H9 (cell line): ENCODE data around the gene TSPAN32. TPM values are rescaled to one million over a fixed set of nuclear protein-coding genes. Genes with fewer than 3 reads are reported as not detected.

Experiments used
- DNase-seq: peaks from one replicate; pipeline ENCODE4 v3.0.0-alpha.2; 2017
- H2AFZ ChIP-seq: one replicate; pipeline ENCODE4 v1.6.1; 2013; ENCODE audit warnings: mild to moderate bottlenecking, low read length, control low read depth, moderate library complexity
- H2AK5ac ChIP-seq: 2 replicates; pipeline ENCODE4 v1.6.1; 2013; ENCODE audit warnings: low read length, control low read depth, mixed read lengths; ENCODE audit not compliant: insufficient read length
- H2BK120ac ChIP-seq: one replicate; pipeline ENCODE4 v1.6.1; 2013; ENCODE audit warnings: low read depth, mild to moderate bottlenecking, low read length, control low read depth, inconsistent platforms; ENCODE audit not compliant: poor library complexity, severe bottlenecking
- H2BK12ac ChIP-seq: 2 replicates; pipeline ENCODE4 v1.6.1; 2013; ENCODE audit warnings: low read length, control low read depth, mixed read lengths, low read depth; ENCODE audit not compliant: insufficient read length
- H2BK15ac ChIP-seq: 2 replicates; pipeline ENCODE4 v1.6.1; 2013; ENCODE audit warnings: low read depth, low read length, control low read depth
- H2BK20ac ChIP-seq: one replicate; pipeline ENCODE4 v1.6.1; 2013; ENCODE audit warnings: low read depth, mild to moderate bottlenecking, low read length, control low read depth, inconsistent platforms; ENCODE audit not compliant: poor library complexity, severe bottlenecking
- H2BK5ac ChIP-seq: 2 replicates; pipeline ENCODE4 v1.6.1; 2013; ENCODE audit warnings: low read length, control low read depth, mixed read lengths; ENCODE audit not compliant: insufficient read length
- H3K14ac ChIP-seq: 2 replicates; pipeline ENCODE4 v1.6.1; 2013; ENCODE audit warnings: low read length, control low read depth; ENCODE audit not compliant: insufficient read depth
- H3K18ac ChIP-seq: 2 replicates; pipeline ENCODE4 v1.6.1; 2013; ENCODE audit warnings: low read depth, mild to moderate bottlenecking, mixed read lengths, low read length, control low read depth; ENCODE audit not compliant: insufficient read length
- H3K23ac ChIP-seq: 2 replicates; pipeline ENCODE4 v1.6.1; 2013; ENCODE audit warnings: low read length, control low read depth, mixed read lengths, low read depth; ENCODE audit not compliant: insufficient read length
- H3K23me2 ChIP-seq: 2 replicates; pipeline ENCODE4 v1.6.1; 2013; ENCODE audit warnings: low read depth, mild to moderate bottlenecking, mixed read lengths, low read length, control low read depth; ENCODE audit not compliant: insufficient read length, poor library complexity, severe bottlenecking
- H3K27ac ChIP-seq: 2 replicates; pipeline ENCODE4 v1.5.1; 2013; ENCODE audit warnings: low read length, control low read depth, mixed read lengths, low read depth; ENCODE audit not compliant: insufficient read length
- H3K27me3 ChIP-seq: 2 replicates; pipeline ENCODE4 v1.6.1; 2013; ENCODE audit warnings: low read length, control low read depth, inconsistent platforms; ENCODE audit not compliant: insufficient read depth
- H3K4ac ChIP-seq: 2 replicates; pipeline ENCODE4 v1.6.1; 2013; ENCODE audit warnings: low read depth, mild to moderate bottlenecking, control low read depth, inconsistent platforms, low read length, moderate library complexity
- H3K4me1 ChIP-seq: 2 replicates; pipeline ENCODE4 v1.6.1; 2013; ENCODE audit warnings: low read length, control low read depth, inconsistent platforms; ENCODE audit not compliant: insufficient read depth
- H3K4me2 ChIP-seq: 2 replicates; pipeline ENCODE4 v1.6.1; 2013; ENCODE audit warnings: low read length, control low read depth, mixed read lengths; ENCODE audit not compliant: insufficient read length, insufficient read depth
- H3K56ac ChIP-seq: 2 replicates; pipeline ENCODE4 v1.6.1; 2013; ENCODE audit warnings: low read depth, mild to moderate bottlenecking, mixed read lengths, low read length, control low read depth; ENCODE audit not compliant: insufficient read length
- H3K79me1 ChIP-seq: 2 replicates; pipeline ENCODE4 v1.6.1; 2013; ENCODE audit warnings: low read depth, mild to moderate bottlenecking, moderate library complexity, low read length, control low read depth, inconsistent platforms; ENCODE audit not compliant: insufficient read depth, poor library complexity, severe bottlenecking
- H3K79me2 ChIP-seq: 2 replicates; pipeline ENCODE4 v1.6.1; 2013; ENCODE audit warnings: low read length, control low read depth, inconsistent platforms; ENCODE audit not compliant: insufficient read depth
- H3K9ac ChIP-seq: 2 replicates; pipeline ENCODE4 v1.6.1; 2013; ENCODE audit warnings: low read length, control low read depth, mixed read lengths; ENCODE audit not compliant: insufficient read length; ENCODE audit errors: extremely low read depth
- H3K9me3 ChIP-seq: one replicate; pipeline ENCODE4 v1.6.1; 2013; ENCODE audit warnings: low read depth, low read length, inconsistent platforms; ENCODE audit not compliant: control insufficient read depth
- H3T11ph ChIP-seq: one replicate; pipeline ENCODE4 v1.6.1; 2013; ENCODE audit warnings: mild to moderate bottlenecking, low read length, control low read depth, inconsistent platforms
- H4K20me1 ChIP-seq: one replicate; pipeline ENCODE4 v1.6.1; 2013; ENCODE audit not compliant: control insufficient read depth, insufficient read length, insufficient read depth
- H4K5ac ChIP-seq: 2 replicates; pipeline ENCODE4 v1.6.1; 2013; ENCODE audit warnings: low read depth, mild to moderate bottlenecking, mixed read lengths, low read length, control low read depth; ENCODE audit not compliant: insufficient read length
- H4K8ac ChIP-seq: replicated peaks from 2 replicates; pipeline ENCODE4 v1.6.1; 2013; ENCODE audit warnings: low read length, control low read depth, mixed read lengths, low read depth; ENCODE audit not compliant: insufficient read length
- H4K91ac ChIP-seq: 2 replicates; pipeline ENCODE4 v1.6.1; 2013; ENCODE audit warnings: low read depth, mild to moderate bottlenecking, moderate library complexity, mixed read lengths, low read length, control low read depth; ENCODE audit not compliant: insufficient read length
- H3K27ac Mint-ChIP-seq, 3 experiments: 2 replicates in 2 of 3; 3 replicates in 1 of 3; pipeline ENCODE4 v1.8.0; 2020 to 2021; ENCODE audit warnings: mixed read lengths in 3 of 3, mild to moderate bottlenecking in 1 of 3, moderate library complexity in 1 of 3
- H3K27me3 Mint-ChIP-seq: 2 replicates; pipeline ENCODE4 v1.8.0; 2021; ENCODE audit warnings: low read depth, mild to moderate bottlenecking, moderate library complexity, mixed read lengths
- H3K36me3 Mint-ChIP-seq, 3 experiments: 2 replicates in 2 of 3; 3 replicates in 1 of 3; pipeline ENCODE4 v1.8.0; 2020 to 2021; ENCODE audit warnings: low read depth in 3 of 3, mixed read lengths in 3 of 3; ENCODE audit not compliant: insufficient read depth in 1 of 3
- H3K4me1 Mint-ChIP-seq, 2 experiments: 2 replicates each; pipeline ENCODE4 v1.8.0; 2020; ENCODE audit warnings: mixed read lengths in 2 of 2
- H3K4me3 Mint-ChIP-seq, 2 experiments: 2 replicates in 1 of 2; 3 replicates in 1 of 2; pipeline ENCODE4 v1.8.0; 2020 to 2021; ENCODE audit warnings: mild to moderate bottlenecking in 2 of 2, mixed read lengths in 2 of 2, moderate library complexity in 1 of 2
- H3K9me3 Mint-ChIP-seq, 2 experiments: 2 replicates in 1 of 2; 3 replicates in 1 of 2; pipeline ENCODE4 v1.8.0; 2020; ENCODE audit warnings: mild to moderate bottlenecking in 2 of 2, mixed read lengths in 2 of 2, moderate library complexity in 1 of 2
- WGBS: extraction: QIAGEN DNeasy Blood & Tissue Kit; methylation state at CpG from one replicate; pipeline ENCODE4 v1.1.7; 2013; ENCODE audit warnings: missing lambda C conversion rate, low lambda C conversion rate, mixed read lengths; ENCODE audit not compliant: insufficient read length; ENCODE audit errors: extremely low coverage; 5-methylcytosine and 5-hydroxymethylcytosine counted together
- total RNA-seq: library from RNA; stranded (reverse); gene quantifications from 2 replicates; pipeline ENCODE4 v1.2.1, GENCODE V29; 2021
- TF ChIP-seq, protein P1 (sequence below): fragments of 200-600 bp; sonication (generic); conservative IDR thresholded peaks from 3 replicates; pipeline ENCODE4 v1.8.0; 2021; ENCODE audit warnings: antibody characterized with exemption, mild to moderate bottlenecking

TSPAN32 gene
- total RNA-seq, 1 experiment from 2014 or later, result not detected

DNA sequence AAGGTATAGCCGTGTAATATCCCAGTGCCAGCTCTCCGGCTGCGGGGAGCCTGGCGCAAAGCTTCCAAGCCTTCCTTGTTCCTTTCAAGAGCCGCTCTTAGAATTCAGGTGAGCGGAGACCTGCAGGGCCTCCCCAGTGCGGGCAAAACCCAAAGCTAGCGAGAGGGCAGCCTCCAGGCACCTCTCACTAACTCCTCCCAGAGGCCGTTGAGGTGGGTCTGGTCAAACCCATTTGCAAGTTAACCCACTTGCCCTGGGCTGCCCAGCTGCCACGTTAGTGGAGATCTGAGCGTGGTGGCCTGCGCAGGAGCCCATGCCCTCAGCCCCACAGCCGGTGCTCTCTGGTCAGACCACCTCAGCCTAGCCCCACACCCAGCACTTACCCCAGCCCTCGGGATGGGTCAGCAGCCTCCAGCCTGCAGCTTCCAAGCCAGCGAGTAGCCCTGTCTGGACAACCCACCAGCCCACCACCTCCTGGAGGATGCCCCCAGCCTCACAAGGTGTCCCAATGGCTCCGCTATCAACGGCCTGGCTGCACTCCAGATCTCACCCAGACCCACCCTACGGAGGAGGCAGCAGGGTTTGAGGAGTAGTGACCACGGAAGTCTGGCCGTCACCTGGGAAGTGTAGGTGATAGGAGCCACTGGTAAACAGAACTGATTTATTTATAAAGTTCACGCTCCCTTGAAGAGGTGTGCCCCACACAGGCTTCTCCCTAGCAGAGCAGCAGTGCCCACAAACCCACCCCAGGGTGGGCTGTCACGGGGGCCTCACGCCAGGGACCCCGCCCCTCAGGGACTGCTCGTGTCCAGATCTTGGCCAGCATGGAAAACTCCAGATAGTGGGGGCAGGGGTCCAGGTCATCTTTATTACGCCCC, 33.7 kb upstream of the TSPAN32 start:
- no peak overlapping the region for H2BK20ac ChIP-seq
- H3K36me3 Mint-ChIP-seq, result no peaks in the 10 kb centered on the region; a peak in 1 of 7 replicates
- H2BK15ac ChIP-seq, result no peak overlapping the region
- no peaks in the 10 kb centered on the region for H3K79me1 ChIP-seq
- H3K56ac ChIP-seq, result no peak overlapping the region
- H4K91ac ChIP-seq, result no peak overlapping the region
- H3K4me3 Mint-ChIP-seq, result peak overlapping the region; percentile 55 to 73
- no peak overlapping the region for H3K14ac ChIP-seq
- no peak overlapping the region for H3T11ph ChIP-seq
- no peaks in the 10 kb centered on the region for H3K4me1 ChIP-seq
- H2AK5ac ChIP-seq, result no peak overlapping the region
- peak; percentile 42 for DNase-seq
- H3K27ac Mint-ChIP-seq, result no peak overlapping the region
- peaks cover 4% of the 10 kb centered on the region for H4K20me1 ChIP-seq
- no peak overlapping the region for H3K4ac ChIP-seq
- peaks cover 89% of the 10 kb centered on the region for H3K27me3 Mint-ChIP-seq
- no peak overlapping the region for H3K23ac ChIP-seq
- TF ChIP-seq, protein P1, sequence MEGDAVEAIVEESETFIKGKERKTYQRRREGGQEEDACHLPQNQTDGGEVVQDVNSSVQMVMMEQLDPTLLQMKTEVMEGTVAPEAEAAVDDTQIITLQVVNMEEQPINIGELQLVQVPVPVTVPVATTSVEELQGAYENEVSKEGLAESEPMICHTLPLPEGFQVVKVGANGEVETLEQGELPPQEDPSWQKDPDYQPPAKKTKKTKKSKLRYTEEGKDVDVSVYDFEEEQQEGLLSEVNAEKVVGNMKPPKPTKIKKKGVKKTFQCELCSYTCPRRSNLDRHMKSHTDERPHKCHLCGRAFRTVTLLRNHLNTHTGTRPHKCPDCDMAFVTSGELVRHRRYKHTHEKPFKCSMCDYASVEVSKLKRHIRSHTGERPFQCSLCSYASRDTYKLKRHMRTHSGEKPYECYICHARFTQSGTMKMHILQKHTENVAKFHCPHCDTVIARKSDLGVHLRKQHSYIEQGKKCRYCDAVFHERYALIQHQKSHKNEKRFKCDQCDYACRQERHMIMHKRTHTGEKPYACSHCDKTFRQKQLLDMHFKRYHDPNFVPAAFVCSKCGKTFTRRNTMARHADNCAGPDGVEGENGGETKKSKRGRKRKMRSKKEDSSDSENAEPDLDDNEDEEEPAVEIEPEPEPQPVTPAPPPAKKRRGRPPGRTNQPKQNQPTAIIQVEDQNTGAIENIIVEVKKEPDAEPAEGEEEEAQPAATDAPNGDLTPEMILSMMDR, result no peak
- H3K23me2 ChIP-seq, result peaks cover 7% of the 10 kb centered on the region
- H3K27ac ChIP-seq, result no peak overlapping the region
- no peak overlapping the region for H2BK5ac ChIP-seq
- no peak overlapping the region for H4K5ac ChIP-seq
- no peak overlapping the region for H3K18ac ChIP-seq
- no peaks in the 10 kb centered on the region for H3K9me3 ChIP-seq
- no CpG with 5 or more reads among the region's 26 CpGs for WGBS
- H3K4me1 Mint-ChIP-seq, result peaks cover 4 to 13% of the 10 kb centered on the region in 2 experiments
- H3K27me3 ChIP-seq, result peaks cover 32% of the 10 kb centered on the region; the same call in 1 of the 2 replicates
- H3K9me3 Mint-ChIP-seq, result peaks cover 0 to 3% of the 10 kb centered on the region in 2 experiments; a peak in 4 of 5 replicates
- no peaks in the 10 kb centered on the region for H3K79me2 ChIP-seq
- H2BK12ac ChIP-seq, result no peak overlapping the region
- H4K8ac ChIP-seq, result no peak overlapping the region
- H3K4me2 ChIP-seq, result peak overlapping the region; percentile 13
- H2BK120ac ChIP-seq, result no peak overlapping the region
- H2AFZ ChIP-seq, result no peak overlapping the region
- H3K9ac ChIP-seq, result no peak overlapping the region
